HepG2 (cell line): Measurements from ENCODE around the gene KCNQ5. TPM values are rescaled to one million over a fixed set of nuclear protein-coding genes. Genes with fewer than 3 reads are reported as not detected.

Source experiments
- ATM ChIP-seq: fragments of 450-650 bp; IDR thresholded peaks from 2 replicates; pipeline ENCODE4 v1.7.1; 2017; ENCODE audit warnings: mild to moderate bottlenecking, borderline replicate concordance
- CBX1 ChIP-seq: IDR thresholded peaks from one replicate; pipeline ENCODE4 v1.6.1; 2016; ENCODE audit warnings: antibody characterized with exemption, low read depth
- polyA plus RNA-seq, 8 experiments: library from polyadenylated mRNA; depleted of rRNA in 3 of 8; stranded (reverse) in 7 of 8; unstranded in 1 of 8; fragments of >200 nt; fragmentation: Illumina TruSeq in 4 of 8; extraction: Trizol in 4 of 8; gene quantifications; 2 replicates each; pipeline versions ENCODE4 v1.2.1 to v1.2.3, GENCODE V29; 2011 to 2016; ENCODE audit warnings: low read depth in 4 of 8, missing spikeins in 1 of 8, mixed read lengths in 1 of 8; ENCODE audit not compliant: insufficient read depth in 1 of 8
- total RNA-seq, 5 experiments: library from RNA; depleted of rRNA; stranded (reverse); fragments of >200 nt; fragmentation: Illumina TruSeq; extraction: Trizol; gene quantifications; 2 replicates each; pipeline ENCODE4 v1.2.3, GENCODE V29; 2016; ENCODE audit warnings: low read depth in 1 of 5
- TF ChIP-seq, protein P1 (sequence below): sonication (generic); formaldehyde crosslinking; IDR thresholded peaks from 2 replicates; pipeline ENCODE4 v1.4.0; 2020; ENCODE audit warnings: missing genetic modification reagents
- TF ChIP-seq, protein P2 (sequence below): sonication (generic); formaldehyde crosslinking; IDR thresholded peaks from 2 replicates; pipeline ENCODE4 v1.4.0; 2020; ENCODE audit warnings: missing genetic modification reagents
- TF ChIP-seq, protein P3 (sequence below): sonication (generic); formaldehyde crosslinking; conservative IDR thresholded peaks from 2 replicates; pipeline ENCODE4 v1.4.0; 2020; ENCODE audit warnings: missing genetic modification reagents
- TF ChIP-seq, protein P4 (sequence below): sonication (generic); formaldehyde crosslinking; IDR thresholded peaks from 2 replicates; pipeline ENCODE4 v1.4.0; 2020; ENCODE audit warnings: missing genetic modification reagents, borderline replicate concordance

Gene KCNQ5
- total and polyA plus RNA-seq, 2 of the 13 experiments (the other 11 are each of a cell fraction or from before 2014, with no cell fraction given), result 0.04 TPM; not detected in 1

GRCh38 chr6:73227606-73228255 is 605.9 kb downstream of the KCNQ5 start (continued):
- TF ChIP-seq, protein P1, sequence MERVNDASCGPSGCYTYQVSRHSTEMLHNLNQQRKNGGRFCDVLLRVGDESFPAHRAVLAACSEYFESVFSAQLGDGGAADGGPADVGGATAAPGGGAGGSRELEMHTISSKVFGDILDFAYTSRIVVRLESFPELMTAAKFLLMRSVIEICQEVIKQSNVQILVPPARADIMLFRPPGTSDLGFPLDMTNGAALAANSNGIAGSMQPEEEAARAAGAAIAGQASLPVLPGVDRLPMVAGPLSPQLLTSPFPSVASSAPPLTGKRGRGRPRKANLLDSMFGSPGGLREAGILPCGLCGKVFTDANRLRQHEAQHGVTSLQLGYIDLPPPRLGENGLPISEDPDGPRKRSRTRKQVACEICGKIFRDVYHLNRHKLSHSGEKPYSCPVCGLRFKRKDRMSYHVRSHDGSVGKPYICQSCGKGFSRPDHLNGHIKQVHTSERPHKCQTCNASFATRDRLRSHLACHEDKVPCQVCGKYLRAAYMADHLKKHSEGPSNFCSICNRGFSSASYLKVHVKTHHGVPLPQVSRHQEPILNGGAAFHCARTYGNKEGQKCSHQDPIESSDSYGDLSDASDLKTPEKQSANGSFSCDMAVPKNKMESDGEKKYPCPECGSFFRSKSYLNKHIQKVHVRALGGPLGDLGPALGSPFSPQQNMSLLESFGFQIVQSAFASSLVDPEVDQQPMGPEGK (CRISPR knock-in tag), result no peak
- TF ChIP-seq, protein P2, sequence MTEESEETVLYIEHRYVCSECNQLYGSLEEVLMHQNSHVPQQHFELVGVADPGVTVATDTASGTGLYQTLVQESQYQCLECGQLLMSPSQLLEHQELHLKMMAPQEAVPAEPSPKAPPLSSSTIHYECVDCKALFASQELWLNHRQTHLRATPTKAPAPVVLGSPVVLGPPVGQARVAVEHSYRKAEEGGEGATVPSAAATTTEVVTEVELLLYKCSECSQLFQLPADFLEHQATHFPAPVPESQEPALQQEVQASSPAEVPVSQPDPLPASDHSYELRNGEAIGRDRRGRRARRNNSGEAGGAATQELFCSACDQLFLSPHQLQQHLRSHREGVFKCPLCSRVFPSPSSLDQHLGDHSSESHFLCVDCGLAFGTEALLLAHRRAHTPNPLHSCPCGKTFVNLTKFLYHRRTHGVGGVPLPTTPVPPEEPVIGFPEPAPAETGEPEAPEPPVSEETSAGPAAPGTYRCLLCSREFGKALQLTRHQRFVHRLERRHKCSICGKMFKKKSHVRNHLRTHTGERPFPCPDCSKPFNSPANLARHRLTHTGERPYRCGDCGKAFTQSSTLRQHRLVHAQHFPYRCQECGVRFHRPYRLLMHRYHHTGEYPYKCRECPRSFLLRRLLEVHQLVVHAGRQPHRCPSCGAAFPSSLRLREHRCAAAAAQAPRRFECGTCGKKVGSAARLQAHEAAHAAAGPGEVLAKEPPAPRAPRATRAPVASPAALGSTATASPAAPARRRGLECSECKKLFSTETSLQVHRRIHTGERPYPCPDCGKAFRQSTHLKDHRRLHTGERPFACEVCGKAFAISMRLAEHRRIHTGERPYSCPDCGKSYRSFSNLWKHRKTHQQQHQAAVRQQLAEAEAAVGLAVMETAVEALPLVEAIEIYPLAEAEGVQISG (CRISPR knock-in tag), result no peak
- TF ChIP-seq, protein P3, sequence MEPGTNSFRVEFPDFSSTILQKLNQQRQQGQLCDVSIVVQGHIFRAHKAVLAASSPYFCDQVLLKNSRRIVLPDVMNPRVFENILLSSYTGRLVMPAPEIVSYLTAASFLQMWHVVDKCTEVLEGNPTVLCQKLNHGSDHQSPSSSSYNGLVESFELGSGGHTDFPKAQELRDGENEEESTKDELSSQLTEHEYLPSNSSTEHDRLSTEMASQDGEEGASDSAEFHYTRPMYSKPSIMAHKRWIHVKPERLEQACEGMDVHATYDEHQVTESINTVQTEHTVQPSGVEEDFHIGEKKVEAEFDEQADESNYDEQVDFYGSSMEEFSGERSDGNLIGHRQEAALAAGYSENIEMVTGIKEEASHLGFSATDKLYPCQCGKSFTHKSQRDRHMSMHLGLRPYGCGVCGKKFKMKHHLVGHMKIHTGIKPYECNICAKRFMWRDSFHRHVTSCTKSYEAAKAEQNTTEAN (CRISPR knock-in tag), result no peak
- TF ChIP-seq ATM (no peak), CBX1 (no peak)
- TF ChIP-seq, protein P4, sequence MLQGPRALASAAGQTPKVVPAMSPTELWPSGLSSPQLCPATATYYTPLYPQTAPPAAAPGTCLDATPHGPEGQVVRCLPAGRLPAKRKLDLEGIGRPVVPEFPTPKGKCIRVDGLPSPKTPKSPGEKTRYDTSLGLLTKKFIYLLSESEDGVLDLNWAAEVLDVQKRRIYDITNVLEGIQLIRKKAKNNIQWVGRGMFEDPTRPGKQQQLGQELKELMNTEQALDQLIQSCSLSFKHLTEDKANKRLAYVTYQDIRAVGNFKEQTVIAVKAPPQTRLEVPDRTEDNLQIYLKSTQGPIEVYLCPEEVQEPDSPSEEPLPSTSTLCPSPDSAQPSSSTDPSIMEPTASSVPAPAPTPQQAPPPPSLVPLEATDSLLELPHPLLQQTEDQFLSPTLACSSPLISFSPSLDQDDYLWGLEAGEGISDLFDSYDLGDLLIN, result no peak
